ENCODE data around the gene ULBP2.

GRCh38 chr6:149975400-149975799, 33.6 kb downstream of the ULBP2 start:
- TF ChIP-seq, protein P1, sequence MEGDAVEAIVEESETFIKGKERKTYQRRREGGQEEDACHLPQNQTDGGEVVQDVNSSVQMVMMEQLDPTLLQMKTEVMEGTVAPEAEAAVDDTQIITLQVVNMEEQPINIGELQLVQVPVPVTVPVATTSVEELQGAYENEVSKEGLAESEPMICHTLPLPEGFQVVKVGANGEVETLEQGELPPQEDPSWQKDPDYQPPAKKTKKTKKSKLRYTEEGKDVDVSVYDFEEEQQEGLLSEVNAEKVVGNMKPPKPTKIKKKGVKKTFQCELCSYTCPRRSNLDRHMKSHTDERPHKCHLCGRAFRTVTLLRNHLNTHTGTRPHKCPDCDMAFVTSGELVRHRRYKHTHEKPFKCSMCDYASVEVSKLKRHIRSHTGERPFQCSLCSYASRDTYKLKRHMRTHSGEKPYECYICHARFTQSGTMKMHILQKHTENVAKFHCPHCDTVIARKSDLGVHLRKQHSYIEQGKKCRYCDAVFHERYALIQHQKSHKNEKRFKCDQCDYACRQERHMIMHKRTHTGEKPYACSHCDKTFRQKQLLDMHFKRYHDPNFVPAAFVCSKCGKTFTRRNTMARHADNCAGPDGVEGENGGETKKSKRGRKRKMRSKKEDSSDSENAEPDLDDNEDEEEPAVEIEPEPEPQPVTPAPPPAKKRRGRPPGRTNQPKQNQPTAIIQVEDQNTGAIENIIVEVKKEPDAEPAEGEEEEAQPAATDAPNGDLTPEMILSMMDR (IDR thresholded peaks at IDR 0.05): no peak
- no peak for TF ChIP-seq POLR2A (IDR thresholded peaks at IDR 0.05)
